OCI-LY3 (cell line): Measurements from ENCODE around the gene CDR2.

Source experiments
- CTCF ChIP-seq: fragments of 200-600, 300-600 bp; sonication (generic); IDR thresholded peaks from 2 replicates; pipeline ENCODE4 v1.5.1; 2014; ENCODE audit warnings: antibody characterized with exemption, low read length, low read depth
- EZH2phosphoT487 ChIP-seq: fragments of 200-600 bp; shearing (Covaris generic); IDR thresholded peaks from 2 replicates; pipeline ENCODE4 v1.6.1; 2018; ENCODE audit warnings: antibody characterized with exemption, mixed run types, low read depth

GRCh38 chr16:22315979-22316378 lies 58.4 kb downstream of the CDR2 start:
- TF ChIP-seq CTCF: no peak
- no peak for TF ChIP-seq EZH2phosphoT487
